Measurements from ENCODE around the gene PRG2. TPM values are rescaled to one million over a fixed set of nuclear protein-coding genes. Genes with fewer than 3 reads are reported as not detected.
A peak's percentile ranks its signal among the peaks of the same experiment; 100 is the strongest.

Gene PRG2
- total and polyA plus RNA-seq, 9 of the 15 experiments (the other 6 are each of a cell fraction or from before 2014, with no cell fraction given) = 1.8 to 78.0 (median 26.6) TPM

DNA sequence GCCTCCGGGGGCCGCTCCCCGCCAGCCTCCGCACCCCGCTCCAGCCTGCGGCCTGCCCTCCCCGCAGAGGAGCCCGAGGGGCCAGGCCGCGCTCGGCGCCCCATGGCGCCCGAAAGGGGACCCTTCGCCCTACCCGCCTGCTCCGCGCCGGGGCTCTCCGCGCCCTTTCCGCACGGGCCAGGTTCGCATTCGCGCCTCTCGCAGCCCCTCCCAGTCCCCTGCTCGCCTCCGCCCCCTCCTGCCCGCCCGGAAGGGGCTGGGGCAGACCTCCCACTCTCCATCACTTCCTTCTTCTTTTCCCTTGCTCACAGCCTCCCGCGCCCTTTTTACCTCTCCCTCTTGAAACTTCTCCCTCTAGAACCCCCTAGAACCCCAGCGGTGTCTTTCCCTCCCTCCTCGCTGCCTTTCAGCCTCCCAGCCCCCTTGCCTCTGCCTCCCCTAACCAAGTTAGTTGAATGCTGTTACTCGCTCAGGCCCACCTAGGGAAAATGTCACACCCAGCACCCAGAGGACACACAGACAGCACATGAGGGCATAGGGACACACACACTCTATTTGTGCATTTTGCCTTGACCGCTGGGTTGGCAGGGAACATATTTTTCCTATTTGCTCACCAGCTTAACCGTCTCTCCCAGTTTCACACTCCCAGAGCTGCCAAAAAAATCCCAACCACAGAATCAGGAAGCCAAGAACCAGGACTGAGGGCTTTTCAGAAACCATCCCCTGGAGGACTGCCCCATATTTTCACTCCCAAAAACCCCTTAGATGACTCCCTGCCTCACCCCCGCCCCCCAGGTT is 36.7 kb upstream of the PRG2 start, which contains the start of gene SLC43A3 (continued):
- TF ChIP-seq STAT6 (CRISPR knock-in tag; IDR thresholded peaks at IDR 0.05) (no peak), CCNT2 (IDR thresholded peaks at IDR 0.05; ENCODE audit: borderline replicate concordance, extremely low read depth, insufficient read length, low read depth, low read length) (peak; percentile 56), MTA3 (IDR thresholded peaks at IDR 0.05; ENCODE audit: borderline replicate concordance) (no peak), ZBTB2 (IDR thresholded peaks at IDR 0.05) (peak; percentile 77), ZNF740 (CRISPR knock-in tag; IDR thresholded peaks at IDR 0.05) (0 out of 2 replicates have a peak, but pooled peaks have one; percentile 5), ZNF740 (tag; IDR thresholded peaks at IDR 0.05) (no peak), XRCC5 (IDR thresholded peaks at IDR 0.05; ENCODE audit: low read depth, low read length) (peak; percentile 62; the same call in 1 of the 2 replicates), JUN (IDR thresholded peaks at IDR 0.05; ENCODE audit: borderline replicate concordance, low read depth, low read length) (0 out of 2 replicates have a peak, but pooled peaks have one; percentile 23), JUN (CRISPR knock-in tag; IDR thresholded peaks at IDR 0.05; ENCODE audit: borderline replicate concordance) (no peak), EP400 (IDR thresholded peaks at IDR 0.05) (no peak; the same call in 1 of the 2 replicates)
- TF ChIP-seq, protein P1, sequence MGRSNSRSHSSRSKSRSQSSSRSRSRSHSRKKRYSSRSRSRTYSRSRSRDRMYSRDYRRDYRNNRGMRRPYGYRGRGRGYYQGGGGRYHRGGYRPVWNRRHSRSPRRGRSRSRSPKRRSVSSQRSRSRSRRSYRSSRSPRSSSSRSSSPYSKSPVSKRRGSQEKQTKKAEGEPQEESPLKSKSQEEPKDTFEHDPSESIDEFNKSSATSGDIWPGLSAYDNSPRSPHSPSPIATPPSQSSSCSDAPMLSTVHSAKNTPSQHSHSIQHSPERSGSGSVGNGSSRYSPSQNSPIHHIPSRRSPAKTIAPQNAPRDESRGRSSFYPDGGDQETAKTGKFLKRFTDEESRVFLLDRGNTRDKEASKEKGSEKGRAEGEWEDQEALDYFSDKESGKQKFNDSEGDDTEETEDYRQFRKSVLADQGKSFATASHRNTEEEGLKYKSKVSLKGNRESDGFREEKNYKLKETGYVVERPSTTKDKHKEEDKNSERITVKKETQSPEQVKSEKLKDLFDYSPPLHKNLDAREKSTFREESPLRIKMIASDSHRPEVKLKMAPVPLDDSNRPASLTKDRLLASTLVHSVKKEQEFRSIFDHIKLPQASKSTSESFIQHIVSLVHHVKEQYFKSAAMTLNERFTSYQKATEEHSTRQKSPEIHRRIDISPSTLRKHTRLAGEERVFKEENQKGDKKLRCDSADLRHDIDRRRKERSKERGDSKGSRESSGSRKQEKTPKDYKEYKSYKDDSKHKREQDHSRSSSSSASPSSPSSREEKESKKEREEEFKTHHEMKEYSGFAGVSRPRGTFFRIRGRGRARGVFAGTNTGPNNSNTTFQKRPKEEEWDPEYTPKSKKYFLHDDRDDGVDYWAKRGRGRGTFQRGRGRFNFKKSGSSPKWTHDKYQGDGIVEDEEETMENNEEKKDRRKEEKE (IDR thresholded peaks at IDR 0.05; ENCODE audit: borderline replicate concordance in 1 of 2, control insufficient read depth in 1 of 2, low read depth in 2 of 2, low read length in 1 of 2) = no peak

All from K562 (cell line).